ENCODE measurements around the gene CAMTA1.

Gene CAMTA1

DNA sequence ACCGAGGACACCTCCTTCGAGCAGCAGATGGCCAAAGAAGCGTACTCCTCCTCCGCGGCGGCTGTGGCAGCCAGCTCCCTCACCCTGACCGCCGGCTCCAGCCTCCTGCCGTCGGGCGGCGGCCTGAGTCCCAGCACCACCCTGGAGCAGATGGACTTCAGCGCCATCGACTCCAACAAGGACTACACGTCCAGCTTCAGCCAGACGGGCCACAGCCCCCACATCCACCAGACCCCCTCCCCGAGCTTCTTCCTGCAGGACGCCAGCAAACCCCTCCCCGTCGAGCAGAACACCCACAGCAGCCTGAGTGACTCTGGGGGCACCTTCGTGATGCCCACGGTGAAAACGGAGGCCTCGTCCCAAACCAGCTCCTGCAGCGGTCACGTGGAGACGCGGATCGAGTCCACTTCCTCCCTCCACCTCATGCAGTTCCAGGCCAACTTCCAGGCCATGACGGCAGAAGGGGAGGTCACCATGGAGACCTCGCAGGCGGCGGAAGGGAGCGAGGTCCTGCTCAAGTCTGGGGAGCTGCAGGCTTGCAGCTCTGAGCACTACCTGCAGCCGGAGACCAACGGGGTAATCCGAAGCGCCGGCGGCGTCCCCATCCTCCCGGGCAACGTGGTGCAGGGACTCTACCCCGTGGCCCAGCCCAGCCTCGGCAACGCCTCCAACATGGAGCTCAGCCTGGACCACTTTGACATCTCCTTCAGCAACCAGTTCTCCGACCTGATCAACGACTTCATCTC is 879.1 kb downstream of the CAMTA1 start:
- Mint-ChIP-seq H3K27me3 (no peaks in the 10 kb centered on the region), H3K9me3 (no peaks in the 10 kb centered on the region), H3K36me3 (ENCODE audit: low read depth) (no peaks in the 10 kb centered on the region), H3K27ac (no peak overlapping the region), H3K4me1 (ENCODE audit: low read depth) (peaks cover 3% of the 10 kb centered on the region), H3K4me3 (no peak overlapping the region)
- DNase-seq, result no peak

DNA sequence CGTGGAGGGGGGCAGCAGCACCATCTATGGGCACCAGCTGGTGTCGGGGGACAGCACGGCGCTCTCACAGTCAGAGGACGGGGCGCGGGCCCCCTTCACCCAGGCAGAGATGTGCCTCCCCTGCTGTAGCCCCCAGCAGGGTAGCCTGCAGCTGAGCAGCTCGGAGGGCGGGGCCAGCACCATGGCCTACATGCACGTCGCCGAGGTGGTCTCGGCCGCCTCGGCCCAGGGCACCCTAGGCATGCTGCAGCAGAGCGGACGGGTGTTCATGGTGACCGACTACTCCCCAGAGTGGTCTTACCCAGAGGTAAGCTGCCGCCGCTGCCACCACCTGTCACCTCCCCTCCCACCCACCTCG is 879.6 kb downstream of the CAMTA1 start:
- Mint-ChIP-seq H3K4me3 (no peak overlapping the region), H3K9me3 (no peaks in the 10 kb centered on the region), H3K4me1 (ENCODE audit: low read depth) (peaks cover 3% of the 10 kb centered on the region), H3K27me3 (no peaks in the 10 kb centered on the region), H3K36me3 (ENCODE audit: low read depth) (no peaks in the 10 kb centered on the region), H3K27ac (no peak overlapping the region)
- no peak for DNase-seq

DNA sequence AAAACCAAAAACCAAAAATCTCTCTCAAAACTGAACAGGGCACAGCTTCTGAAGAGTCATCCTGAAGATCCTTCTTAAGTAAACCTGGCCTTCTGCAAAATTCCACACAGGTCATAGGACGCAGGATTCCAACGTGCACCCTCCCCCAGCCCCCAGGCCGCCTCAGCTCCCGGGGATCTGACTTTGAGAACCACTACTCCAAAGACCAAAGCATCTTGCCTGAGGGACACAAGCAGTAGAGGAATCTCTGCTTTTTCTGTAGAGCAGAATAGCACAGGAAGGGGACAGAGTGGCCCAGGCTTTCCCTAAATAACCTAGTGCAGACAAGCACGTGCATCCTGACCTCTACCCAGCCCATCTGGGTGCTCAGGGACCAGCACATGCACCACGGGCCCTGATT is 881.0 kb downstream of the CAMTA1 start:
- no peak for DNase-seq
- Mint-ChIP-seq H3K4me3 (no peak overlapping the region), H3K4me1 (ENCODE audit: low read depth) (peaks cover 3% of the 10 kb centered on the region), H3K36me3 (ENCODE audit: low read depth) (no peaks in the 10 kb centered on the region), H3K27ac (no peak overlapping the region), H3K27me3 (peaks cover 5% of the 10 kb centered on the region), H3K9me3 (no peaks in the 10 kb centered on the region)

DNA sequence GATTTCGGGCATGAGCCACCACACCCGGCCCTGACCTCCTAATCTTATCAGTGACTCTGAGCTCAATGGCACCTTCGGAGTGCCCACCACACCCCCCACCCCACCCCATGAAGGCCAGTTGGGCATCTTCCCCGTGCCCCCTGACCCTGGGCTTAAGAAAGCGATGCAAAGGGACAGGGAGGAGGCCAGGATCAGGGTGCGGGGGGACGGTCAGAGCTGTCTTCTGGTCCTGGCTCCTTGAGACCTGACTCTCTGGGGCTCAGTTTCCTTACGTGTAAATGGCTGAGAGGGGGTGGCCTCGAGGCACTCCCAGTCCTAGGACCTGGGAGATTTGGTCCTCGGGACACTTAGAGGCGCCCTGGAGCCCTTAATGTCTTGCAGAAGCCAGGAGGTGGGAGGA is 881.9 kb downstream of the CAMTA1 start:
- Mint-ChIP-seq H3K27ac (no peak overlapping the region), H3K27me3 (peaks cover 5% of the 10 kb centered on the region), H3K4me1 (ENCODE audit: low read depth) (peaks cover 3% of the 10 kb centered on the region), H3K36me3 (ENCODE audit: low read depth) (no peaks in the 10 kb centered on the region), H3K4me3 (no peak overlapping the region), H3K9me3 (no peaks in the 10 kb centered on the region)
- no peak for DNase-seq

DNA sequence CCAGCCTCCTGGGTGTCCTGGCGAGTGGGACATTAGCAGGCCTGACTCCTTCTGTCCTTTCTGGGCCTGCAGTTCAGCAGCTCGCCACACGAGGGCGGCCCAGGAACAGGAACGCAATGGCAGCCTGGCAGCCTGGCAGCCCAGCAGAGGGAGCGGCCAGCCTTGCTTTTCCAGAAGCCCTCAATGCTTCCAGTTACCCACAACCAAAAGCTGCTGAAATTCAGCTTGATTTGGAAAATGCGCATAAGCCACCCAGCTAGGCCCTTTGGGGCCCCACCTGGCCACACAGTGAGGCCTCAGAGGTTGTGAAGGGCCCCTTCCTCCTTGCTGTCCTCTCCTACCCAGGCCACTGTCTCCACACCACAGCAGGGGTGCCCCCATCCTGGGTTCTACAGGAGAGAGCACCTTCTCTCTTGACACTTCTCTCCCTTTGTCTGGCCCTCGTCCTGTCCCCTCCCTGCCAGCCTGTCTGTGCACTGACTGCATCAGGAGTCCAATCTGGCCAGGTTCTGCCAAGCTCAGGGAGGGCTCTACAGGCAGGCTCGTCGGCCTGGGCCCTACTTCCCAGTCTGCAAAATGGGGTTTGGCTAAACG is 882.5 kb downstream of the CAMTA1 start:
- H3K4me1 Mint-ChIP-seq (ENCODE audit: low read depth), result peaks cover 3% of the 10 kb centered on the region
- no peaks in the 10 kb centered on the region for H3K9me3 Mint-ChIP-seq
- no peak overlapping the region for H3K4me3 Mint-ChIP-seq
- H3K27ac Mint-ChIP-seq, result no peak overlapping the region
- H3K27me3 Mint-ChIP-seq, result peaks cover 5% of the 10 kb centered on the region
- H3K36me3 Mint-ChIP-seq (ENCODE audit: low read depth), result no peaks in the 10 kb centered on the region
- peak; percentile 94 for DNase-seq

DNA sequence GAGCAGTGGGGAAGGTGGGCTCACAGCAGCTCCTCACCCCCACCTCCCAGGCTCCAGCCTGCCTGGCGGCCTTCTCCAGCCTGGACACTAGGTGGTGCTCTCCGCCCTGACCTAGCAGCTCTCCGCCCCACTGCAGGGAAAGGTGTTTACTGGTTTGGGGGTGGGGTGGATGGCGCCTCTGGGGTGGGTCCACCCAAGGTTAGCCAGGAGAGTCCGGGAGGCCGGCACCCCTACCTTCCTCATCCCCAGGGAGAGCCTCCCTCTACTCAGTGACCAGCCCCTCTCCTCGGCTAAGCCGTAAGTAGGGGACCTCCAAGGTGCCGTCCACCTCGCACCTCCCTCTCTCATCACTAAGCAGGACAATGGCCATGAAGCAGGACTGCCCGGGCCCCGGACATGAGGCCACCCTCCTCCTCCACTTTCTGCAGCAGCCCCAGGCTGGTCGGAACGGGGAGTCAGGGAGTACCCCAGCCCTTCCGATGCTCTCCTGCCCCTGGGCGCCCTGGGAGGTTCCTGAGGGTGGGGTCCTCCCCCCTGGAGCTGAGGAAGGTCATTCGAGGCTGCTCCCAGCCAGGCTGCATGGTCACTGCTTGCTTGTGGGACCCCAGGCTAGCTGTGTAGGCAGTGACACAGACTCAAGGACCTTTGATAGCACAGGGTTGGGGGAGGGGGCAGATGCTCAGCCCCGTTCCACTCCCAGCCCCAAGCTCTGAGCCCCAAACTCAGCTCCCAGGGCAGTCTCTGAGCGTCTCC is 884.5 kb downstream of the CAMTA1 start:
- peaks cover 5% of the 10 kb centered on the region for H3K27me3 Mint-ChIP-seq
- H3K9me3 Mint-ChIP-seq, result no peaks in the 10 kb centered on the region
- peak overlapping the region; percentile 25 for H3K4me3 Mint-ChIP-seq
- no peak overlapping the region for H3K27ac Mint-ChIP-seq
- H3K4me1 Mint-ChIP-seq (ENCODE audit: low read depth), result peaks cover 3% of the 10 kb centered on the region
- DNase-seq, result peak; percentile 73
- no peaks in the 10 kb centered on the region for H3K36me3 Mint-ChIP-seq (ENCODE audit: low read depth)

DNA sequence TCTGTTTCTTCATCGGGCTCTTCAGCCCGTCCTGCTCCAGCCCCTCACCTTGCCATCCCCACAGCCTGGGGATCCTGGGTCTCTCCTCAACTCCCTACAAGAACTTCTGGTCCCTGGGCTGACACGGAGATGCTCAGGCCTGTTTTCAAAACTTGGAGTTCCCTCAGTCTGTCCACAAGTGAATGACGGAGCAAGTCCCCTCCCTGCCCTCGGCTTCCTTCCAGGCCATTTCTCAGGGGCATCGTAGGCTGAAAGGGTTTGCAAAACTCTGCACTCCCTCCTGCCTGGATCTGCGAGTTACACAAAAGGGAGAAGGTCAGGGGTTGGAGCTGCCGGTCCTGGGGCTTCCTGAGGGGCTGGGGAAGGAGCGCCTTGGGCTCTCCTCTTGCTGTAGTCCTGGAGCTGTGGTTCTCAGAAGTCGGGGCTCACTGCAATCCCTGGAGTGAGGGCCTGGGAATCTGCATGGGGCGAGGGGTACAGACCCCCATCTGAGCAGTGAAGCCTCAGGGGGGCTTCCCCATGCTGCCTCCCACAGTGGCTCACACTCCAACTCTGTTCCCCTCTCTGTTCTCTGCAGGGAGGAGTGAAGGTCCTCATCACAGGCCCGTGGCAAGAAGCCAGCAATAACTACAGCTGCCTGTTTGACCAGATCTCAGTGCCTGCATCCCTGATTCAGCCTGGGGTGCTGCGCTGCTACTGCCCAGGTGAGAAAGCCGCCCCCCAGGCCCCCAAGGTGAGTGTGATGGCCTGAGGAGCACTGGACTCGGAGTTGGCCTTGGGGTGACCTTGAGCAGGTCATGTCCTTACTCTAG is 885.3 kb downstream of the CAMTA1 start:
- peak overlapping the region; percentile 14 for H3K27ac Mint-ChIP-seq
- H3K4me1 Mint-ChIP-seq (ENCODE audit: low read depth), result peaks cover 3% of the 10 kb centered on the region
- peaks cover 5% of the 10 kb centered on the region for H3K27me3 Mint-ChIP-seq
- no peaks in the 10 kb centered on the region for H3K9me3 Mint-ChIP-seq
- no peaks in the 10 kb centered on the region for H3K36me3 Mint-ChIP-seq (ENCODE audit: low read depth)
- no peak for DNase-seq
- no peak overlapping the region for H3K4me3 Mint-ChIP-seq

DNA sequence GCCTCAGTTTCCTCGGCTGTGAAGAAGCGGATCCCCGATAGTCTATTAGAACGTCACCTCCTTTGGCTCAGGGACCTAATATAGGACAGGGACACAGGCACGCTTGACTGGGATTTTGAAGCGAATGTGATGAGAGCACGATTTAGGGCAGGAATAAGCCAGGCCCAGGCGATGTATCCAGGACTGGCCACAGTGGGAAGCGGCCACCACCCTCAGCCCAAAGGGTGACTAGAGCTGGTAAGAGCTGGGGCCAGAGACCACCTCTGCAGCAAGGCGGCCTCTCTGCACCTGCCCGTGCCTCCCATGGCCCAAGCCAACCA is 885.9 kb downstream of the CAMTA1 start:
- Mint-ChIP-seq H3K27me3 (peaks cover 5% of the 10 kb centered on the region), H3K4me1 (ENCODE audit: low read depth) (peaks cover 3% of the 10 kb centered on the region)

DNA sequence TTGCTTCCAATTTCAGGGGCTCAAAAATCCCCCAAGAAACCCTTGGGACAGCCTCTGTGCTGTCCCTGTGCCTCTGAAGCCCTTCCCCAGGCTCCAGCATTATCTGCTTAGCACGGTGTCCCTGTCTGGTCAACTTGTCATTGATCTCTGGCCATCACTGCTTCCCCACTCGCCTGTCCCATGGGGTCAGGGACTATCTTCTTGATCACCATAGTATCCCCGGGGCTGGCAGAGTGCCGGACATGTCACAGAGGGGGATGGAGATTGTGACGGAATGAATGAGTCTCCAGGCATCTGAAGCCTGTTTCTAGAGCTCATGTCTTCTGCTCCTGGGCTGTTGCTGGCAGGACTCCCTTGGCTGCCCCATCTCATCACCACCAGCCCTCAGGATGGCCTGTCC is 886.4 kb downstream of the CAMTA1 start:
- Mint-ChIP-seq H3K9me3 (no peaks in the 10 kb centered on the region), H3K4me3 (no peak overlapping the region), H3K27ac (no peak overlapping the region), H3K27me3 (peaks cover 5% of the 10 kb centered on the region), H3K36me3 (ENCODE audit: low read depth) (no peaks in the 10 kb centered on the region), H3K4me1 (ENCODE audit: low read depth) (peaks cover 3% of the 10 kb centered on the region)
- DNase-seq, result no peak

More for the DNA sequence above, 885.9 kb downstream of the CAMTA1 start:
- no peak overlapping the region for H3K27ac Mint-ChIP-seq
- no peaks in the 10 kb centered on the region for H3K9me3 Mint-ChIP-seq
- no peaks in the 10 kb centered on the region for H3K36me3 Mint-ChIP-seq (ENCODE audit: low read depth)
- DNase-seq, result no peak
- no peak overlapping the region for H3K4me3 Mint-ChIP-seq

DNA sequence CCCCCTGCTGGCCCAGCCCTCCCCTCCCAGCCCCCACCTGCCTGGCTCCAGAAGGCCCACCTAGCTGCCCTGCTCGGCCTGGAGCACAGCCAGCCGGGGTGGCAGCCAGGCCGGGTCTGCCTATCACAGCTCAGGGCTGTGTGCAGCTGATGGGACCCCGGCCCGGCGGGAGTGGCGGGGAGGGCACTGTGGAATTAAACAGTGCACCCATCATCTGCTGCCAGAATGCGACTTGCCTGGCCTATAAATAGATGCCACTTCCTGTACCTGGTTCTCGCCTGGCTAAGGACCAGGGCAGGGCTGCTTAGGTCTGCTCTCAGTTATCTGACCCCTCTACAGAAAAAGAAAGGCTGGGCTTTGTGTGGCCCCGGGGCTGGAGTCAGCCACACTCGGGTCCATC is 887.6 kb downstream of the CAMTA1 start:
- Mint-ChIP-seq H3K4me1 (ENCODE audit: low read depth) (peaks cover under 1% of the 10 kb centered on the region), H3K27ac (no peak overlapping the region), H3K36me3 (ENCODE audit: low read depth) (no peaks in the 10 kb centered on the region), H3K9me3 (no peaks in the 10 kb centered on the region), H3K4me3 (no peak overlapping the region), H3K27me3 (peaks cover 5% of the 10 kb centered on the region)
- no peak for DNase-seq

DNA sequence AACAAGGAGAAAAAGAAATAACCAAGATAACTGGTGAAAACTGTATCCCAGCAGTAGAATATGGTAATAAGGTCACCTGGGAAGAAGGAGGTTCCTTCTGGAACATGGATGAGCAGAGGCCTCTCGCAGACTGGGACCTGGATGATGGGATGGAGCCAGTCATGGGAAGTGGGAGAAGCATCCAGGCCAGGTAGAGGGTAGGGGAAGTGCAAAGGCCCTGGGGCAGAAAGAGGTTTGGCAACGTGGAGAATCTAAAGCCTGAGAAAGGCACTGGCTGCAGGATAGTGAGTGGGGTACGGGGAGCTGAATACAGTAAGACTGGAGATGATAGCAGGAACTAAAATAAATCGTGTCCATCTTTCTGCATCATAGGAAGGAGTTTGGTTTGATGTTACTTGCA is 889.7 kb downstream of the CAMTA1 start:
- H3K4me1 Mint-ChIP-seq (ENCODE audit: low read depth), result no peaks in the 10 kb centered on the region

DNA sequence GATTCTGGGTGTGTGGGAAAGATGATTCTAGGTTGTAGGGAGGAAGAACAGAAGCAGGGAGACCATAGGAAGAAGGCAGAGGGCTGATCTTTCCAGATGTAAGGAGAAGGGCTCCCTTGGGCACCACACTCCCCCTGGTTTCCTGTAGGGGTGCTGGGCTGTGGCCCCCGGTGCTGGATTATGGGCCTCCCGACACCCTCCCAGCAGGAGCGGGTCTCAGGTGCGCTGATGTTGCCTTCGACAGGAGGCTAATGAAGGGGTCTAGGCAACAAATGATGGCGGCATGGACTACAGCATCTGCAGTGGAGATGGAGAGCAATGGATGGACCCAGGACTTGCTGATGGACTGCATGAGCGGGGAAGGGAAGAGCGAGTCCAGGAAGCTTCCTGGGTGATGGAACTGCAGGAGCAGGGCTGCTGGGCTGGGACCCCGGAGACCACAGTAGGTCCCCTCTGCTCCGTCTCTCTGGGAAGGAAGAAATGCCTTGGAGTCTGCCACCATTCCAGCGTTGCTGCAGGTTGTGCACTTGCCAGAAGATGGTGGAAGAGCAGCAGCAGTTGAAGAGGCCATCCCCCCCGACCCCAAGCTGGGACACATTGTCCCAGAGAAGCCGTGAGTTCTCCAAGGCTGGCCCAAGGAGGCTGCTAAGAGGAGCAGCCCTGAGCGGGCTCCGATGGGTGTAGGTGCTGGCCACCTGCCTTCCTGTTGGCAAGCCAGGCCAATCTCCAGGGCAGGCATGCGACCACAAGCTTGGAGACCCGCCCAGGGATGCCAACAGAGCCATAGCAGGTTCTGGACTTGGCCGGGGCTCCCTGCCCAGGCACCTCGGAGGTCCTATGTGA is 890.4 kb downstream of the CAMTA1 start:
- no peak overlapping the region for H3K4me3 Mint-ChIP-seq
- no peaks in the 10 kb centered on the region for H3K27me3 Mint-ChIP-seq
- DNase-seq, result no peak
- no peaks in the 10 kb centered on the region for H3K9me3 Mint-ChIP-seq
- H3K4me1 Mint-ChIP-seq (ENCODE audit: low read depth), result peaks cover 1% of the 10 kb centered on the region
- no peak overlapping the region for H3K27ac Mint-ChIP-seq
- H3K36me3 Mint-ChIP-seq (ENCODE audit: low read depth), result no peaks in the 10 kb centered on the region

More for the DNA sequence above, 889.7 kb downstream of the CAMTA1 start:
- Mint-ChIP-seq H3K4me3 (no peak overlapping the region), H3K27me3 (peaks cover 5% of the 10 kb centered on the region), H3K9me3 (no peaks in the 10 kb centered on the region), H3K36me3 (ENCODE audit: low read depth) (no peaks in the 10 kb centered on the region), H3K27ac (no peak overlapping the region)
- no peak for DNase-seq

DNA sequence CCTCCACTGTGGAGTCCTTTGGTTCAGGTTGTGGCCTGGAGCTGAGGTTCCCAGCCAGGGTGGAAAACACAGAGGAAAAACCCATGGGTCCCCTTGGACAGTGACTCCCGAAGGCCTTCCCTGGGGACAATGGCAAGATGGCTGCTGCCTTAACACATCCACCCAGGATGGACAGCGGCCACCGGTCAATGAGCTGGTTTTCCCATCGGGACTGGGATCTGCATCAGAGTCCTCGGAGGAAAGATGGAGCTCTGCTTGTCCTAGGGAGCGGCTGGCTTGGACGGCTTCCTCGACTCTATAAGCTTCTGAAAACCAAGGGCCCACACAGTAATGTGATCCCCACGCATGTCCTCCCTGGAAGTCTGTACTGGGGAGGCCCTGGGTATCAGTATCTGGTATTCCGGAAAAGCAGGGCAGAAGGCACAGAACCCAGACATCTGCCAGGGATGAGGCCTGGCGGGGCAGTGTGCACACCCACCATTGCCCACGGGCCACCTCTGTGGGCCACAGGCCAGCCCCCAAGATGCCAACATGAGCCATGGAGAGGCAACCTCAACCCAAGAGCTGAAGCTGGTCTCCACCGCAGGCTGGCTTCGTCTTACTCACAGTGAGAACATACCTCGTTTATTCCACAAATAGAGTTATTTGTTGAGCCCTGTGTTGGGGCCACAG is 891.2 kb downstream of the CAMTA1 start:
- H3K27ac Mint-ChIP-seq, result no peak overlapping the region

More for the DNA sequence above, 891.2 kb downstream of the CAMTA1 start:
- no peak for DNase-seq
- Mint-ChIP-seq H3K9me3 (no peaks in the 10 kb centered on the region), H3K4me3 (no peak overlapping the region), H3K4me1 (ENCODE audit: low read depth) (peaks cover 1% of the 10 kb centered on the region), H3K36me3 (ENCODE audit: low read depth) (no peaks in the 10 kb centered on the region), H3K27me3 (no peaks in the 10 kb centered on the region)
